ENCODE results near the gene RHOBTB3.

The RHOBTB3 gene

DNA sequence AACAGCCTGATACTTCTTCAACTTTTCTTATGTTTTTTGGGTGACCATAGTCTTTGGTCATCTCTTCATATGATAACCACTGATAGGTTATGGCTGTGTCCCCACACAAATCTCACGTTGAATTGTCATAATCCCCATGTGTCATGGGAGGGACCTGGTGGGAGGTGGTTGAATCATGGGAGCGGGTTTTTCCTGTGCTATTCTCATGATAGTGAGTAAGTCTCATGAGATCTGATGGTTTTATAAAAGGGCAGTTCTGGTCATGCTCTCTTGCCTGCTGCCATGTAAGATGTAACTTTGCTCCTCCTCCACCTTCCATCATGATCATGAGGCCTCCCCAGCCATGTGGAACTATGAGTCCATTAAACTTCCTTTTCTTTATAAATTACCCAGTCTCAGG is 8.7 kb downstream of the RHOBTB3 start:
- TF ChIP-seq SPI1 (IDR thresholded peaks at IDR 0.05; ENCODE audit: borderline replicate concordance, low read depth) (no peak), GABPA (IDR thresholded peaks at IDR 0.05; ENCODE audit: low read depth) (no peak)
- Histone ChIP-seq H3K4me3 (replicated peaks; ENCODE audit: insufficient read depth, low read length) (no peak overlapping the region), H3K27me3 (ENCODE audit: insufficient read depth, poor library complexity, severe bottlenecking) (no peaks in the 10 kb centered on the region), H3K27ac (replicated peaks) (no peak overlapping the region)
- DNase-seq (ENCODE audit: low read depth in 1 of 2, low spot score in 1 of 2), result no peak

DNA sequence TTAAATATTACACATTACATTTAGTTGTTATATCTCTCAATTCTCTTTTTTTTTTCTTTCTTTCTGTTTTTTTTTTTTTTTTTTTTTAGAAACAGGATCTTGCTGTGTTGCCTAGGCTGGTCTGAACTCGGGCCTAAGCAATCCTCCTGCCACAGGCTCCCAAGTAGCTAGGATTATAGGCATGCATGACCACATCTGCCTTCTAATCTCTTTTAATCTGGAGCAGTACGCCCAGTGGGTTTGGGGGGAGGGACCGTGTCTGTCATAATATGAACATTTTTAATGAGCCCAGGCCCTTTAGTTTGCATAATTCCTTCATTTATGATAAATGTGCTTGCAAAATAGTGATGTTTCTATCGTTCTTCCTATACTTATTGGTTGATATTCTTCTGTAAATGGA is 10.3 kb downstream of the RHOBTB3 start:
- Histone ChIP-seq H3K27ac (replicated peaks) (no peak overlapping the region), H3K27me3 (ENCODE audit: insufficient read depth, poor library complexity, severe bottlenecking) (no peaks in the 10 kb centered on the region), H3K4me3 (replicated peaks; ENCODE audit: insufficient read depth, low read length) (no peak overlapping the region)
- no peak for DNase-seq (ENCODE audit: low read depth in 1 of 2, low spot score in 1 of 2)
- TF ChIP-seq SPI1 (IDR thresholded peaks at IDR 0.05; ENCODE audit: borderline replicate concordance, low read depth) (no peak), POLR2AphosphoS5 (IDR thresholded peaks at IDR 0.05; ENCODE audit: low read depth) (no peak), GABPA (IDR thresholded peaks at IDR 0.05; ENCODE audit: low read depth) (no peak)
- TF ChIP-seq, protein P1, sequence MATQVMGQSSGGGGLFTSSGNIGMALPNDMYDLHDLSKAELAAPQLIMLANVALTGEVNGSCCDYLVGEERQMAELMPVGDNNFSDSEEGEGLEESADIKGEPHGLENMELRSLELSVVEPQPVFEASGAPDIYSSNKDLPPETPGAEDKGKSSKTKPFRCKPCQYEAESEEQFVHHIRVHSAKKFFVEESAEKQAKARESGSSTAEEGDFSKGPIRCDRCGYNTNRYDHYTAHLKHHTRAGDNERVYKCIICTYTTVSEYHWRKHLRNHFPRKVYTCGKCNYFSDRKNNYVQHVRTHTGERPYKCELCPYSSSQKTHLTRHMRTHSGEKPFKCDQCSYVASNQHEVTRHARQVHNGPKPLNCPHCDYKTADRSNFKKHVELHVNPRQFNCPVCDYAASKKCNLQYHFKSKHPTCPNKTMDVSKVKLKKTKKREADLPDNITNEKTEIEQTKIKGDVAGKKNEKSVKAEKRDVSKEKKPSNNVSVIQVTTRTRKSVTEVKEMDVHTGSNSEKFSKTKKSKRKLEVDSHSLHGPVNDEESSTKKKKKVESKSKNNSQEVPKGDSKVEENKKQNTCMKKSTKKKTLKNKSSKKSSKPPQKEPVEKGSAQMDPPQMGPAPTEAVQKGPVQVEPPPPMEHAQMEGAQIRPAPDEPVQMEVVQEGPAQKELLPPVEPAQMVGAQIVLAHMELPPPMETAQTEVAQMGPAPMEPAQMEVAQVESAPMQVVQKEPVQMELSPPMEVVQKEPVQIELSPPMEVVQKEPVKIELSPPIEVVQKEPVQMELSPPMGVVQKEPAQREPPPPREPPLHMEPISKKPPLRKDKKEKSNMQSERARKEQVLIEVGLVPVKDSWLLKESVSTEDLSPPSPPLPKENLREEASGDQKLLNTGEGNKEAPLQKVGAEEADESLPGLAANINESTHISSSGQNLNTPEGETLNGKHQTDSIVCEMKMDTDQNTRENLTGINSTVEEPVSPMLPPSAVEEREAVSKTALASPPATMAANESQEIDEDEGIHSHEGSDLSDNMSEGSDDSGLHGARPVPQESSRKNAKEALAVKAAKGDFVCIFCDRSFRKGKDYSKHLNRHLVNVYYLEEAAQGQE (IDR thresholded peaks at IDR 0.05; ENCODE audit: insufficient replicate concordance, low read depth), result no peak
- TF ChIP-seq, protein P2, sequence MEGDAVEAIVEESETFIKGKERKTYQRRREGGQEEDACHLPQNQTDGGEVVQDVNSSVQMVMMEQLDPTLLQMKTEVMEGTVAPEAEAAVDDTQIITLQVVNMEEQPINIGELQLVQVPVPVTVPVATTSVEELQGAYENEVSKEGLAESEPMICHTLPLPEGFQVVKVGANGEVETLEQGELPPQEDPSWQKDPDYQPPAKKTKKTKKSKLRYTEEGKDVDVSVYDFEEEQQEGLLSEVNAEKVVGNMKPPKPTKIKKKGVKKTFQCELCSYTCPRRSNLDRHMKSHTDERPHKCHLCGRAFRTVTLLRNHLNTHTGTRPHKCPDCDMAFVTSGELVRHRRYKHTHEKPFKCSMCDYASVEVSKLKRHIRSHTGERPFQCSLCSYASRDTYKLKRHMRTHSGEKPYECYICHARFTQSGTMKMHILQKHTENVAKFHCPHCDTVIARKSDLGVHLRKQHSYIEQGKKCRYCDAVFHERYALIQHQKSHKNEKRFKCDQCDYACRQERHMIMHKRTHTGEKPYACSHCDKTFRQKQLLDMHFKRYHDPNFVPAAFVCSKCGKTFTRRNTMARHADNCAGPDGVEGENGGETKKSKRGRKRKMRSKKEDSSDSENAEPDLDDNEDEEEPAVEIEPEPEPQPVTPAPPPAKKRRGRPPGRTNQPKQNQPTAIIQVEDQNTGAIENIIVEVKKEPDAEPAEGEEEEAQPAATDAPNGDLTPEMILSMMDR (IDR thresholded peaks at IDR 0.05; ENCODE audit: insufficient read depth, low read length), result no peak

DNA sequence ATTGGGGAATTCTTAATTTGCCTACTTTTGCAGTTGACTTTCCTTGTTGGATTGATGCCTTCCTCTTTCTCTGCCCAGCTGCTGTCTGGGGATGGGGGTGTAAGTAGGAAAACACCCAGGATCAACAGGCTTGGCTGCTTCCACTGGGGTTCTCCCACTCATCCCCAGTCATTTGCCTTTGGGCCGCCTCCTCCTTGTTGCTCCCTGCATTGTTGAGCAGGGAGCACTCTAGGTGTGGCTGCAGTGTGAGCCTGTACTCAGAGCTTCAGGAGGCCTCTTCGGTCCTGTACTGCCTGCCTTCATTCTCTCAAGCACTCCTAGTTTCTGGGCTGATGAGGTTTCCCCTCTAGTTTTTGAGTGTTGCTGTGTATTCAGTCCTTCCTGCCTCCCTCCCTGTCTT is 12.1 kb downstream of the RHOBTB3 start:
- TF ChIP-seq POLR2AphosphoS5 (IDR thresholded peaks at IDR 0.05; ENCODE audit: low read depth), result no peak
- no peak for TF ChIP-seq SPI1 (IDR thresholded peaks at IDR 0.05; ENCODE audit: borderline replicate concordance, low read depth)
- TF ChIP-seq, protein P2 (IDR thresholded peaks at IDR 0.05; ENCODE audit: insufficient read depth, low read length), result no peak
- no peak for TF ChIP-seq GABPA (IDR thresholded peaks at IDR 0.05; ENCODE audit: low read depth)
- TF ChIP-seq, protein P1 (IDR thresholded peaks at IDR 0.05; ENCODE audit: insufficient replicate concordance, low read depth), result no peak
- Histone ChIP-seq H3K4me3 (replicated peaks; ENCODE audit: insufficient read depth, low read length) (no peak overlapping the region), H3K27me3 (ENCODE audit: insufficient read depth, poor library complexity, severe bottlenecking) (no peaks in the 10 kb centered on the region), H3K27ac (replicated peaks) (no peak overlapping the region)
- no peak for DNase-seq (ENCODE audit: low read depth in 1 of 2, low spot score in 1 of 2)

DNA sequence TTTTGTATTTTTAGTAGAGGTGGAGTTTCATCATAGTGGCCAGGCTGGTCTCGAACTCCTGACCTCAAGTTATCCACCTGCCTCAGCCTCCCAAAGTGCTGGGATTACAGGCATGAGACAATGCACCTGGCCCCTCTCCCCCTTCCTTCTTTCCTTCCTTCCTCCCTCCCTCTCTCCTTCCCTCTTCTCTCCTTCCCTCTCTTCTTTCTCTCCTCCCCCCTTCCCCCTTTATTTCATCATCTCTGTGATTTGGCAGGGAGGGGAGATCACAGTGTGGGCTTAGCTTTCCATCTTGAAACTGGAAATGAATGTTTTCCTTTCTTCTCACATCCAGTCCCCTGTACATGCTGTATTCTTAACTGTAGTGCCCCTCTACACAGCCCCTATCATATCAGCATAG is 12.7 kb downstream of the RHOBTB3 start:
- H3K27me3 ChIP-seq (ENCODE audit: insufficient read depth, poor library complexity, severe bottlenecking), result no peaks in the 10 kb centered on the region
- H3K27ac ChIP-seq (replicated peaks), result no peak overlapping the region
- no peak for DNase-seq (ENCODE audit: low read depth in 1 of 2, low spot score in 1 of 2)
- H3K4me3 ChIP-seq (replicated peaks; ENCODE audit: insufficient read depth, low read length), result no peak overlapping the region
- TF ChIP-seq SPI1 (IDR thresholded peaks at IDR 0.05; ENCODE audit: borderline replicate concordance, low read depth) (no peak), GABPA (IDR thresholded peaks at IDR 0.05; ENCODE audit: low read depth) (no peak), POLR2AphosphoS5 (IDR thresholded peaks at IDR 0.05; ENCODE audit: low read depth) (no peak)
- TF ChIP-seq, protein P1 (IDR thresholded peaks at IDR 0.05; ENCODE audit: insufficient replicate concordance, low read depth), result no peak
- TF ChIP-seq, protein P2 (IDR thresholded peaks at IDR 0.05; ENCODE audit: insufficient read depth, low read length), result no peak
